ENCODE results near the gene COPS7A.
A peak's percentile ranks its signal among the peaks of the same experiment; 100 is the strongest.

The COPS7A gene, protein sequence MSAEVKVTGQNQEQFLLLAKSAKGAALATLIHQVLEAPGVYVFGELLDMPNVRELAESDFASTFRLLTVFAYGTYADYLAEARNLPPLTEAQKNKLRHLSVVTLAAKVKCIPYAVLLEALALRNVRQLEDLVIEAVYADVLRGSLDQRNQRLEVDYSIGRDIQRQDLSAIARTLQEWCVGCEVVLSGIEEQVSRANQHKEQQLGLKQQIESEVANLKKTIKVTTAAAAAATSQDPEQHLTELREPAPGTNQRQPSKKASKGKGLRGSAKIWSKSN

GRCh38 chr12:6723607-6724408 lies at the start of gene COPS7A:
TSS of gene COPS7A (plus strand) at chr12:6724046. CDS start at chr12:6724657, 611 bp downstream.
- ATAC-seq (ENCODE audit: insufficient read depth, low read depth) = peak; percentile 94
- Histone ChIP-seq H3K27me3 (ENCODE audit: insufficient read depth, low read length, poor library complexity) (no peaks in the 10 kb centered on the region), H3K79me2 (ENCODE audit: insufficient read depth, low read length) (peaks cover 14% of the 10 kb centered on the region), H2AFZ (ENCODE audit: low read depth, low read length) (peak within 1 kb of the TSS; percentile 85), H3K4me3 (ENCODE audit: low read depth in 1 of 2, low read length in 2 of 2) (peak within 1 kb of the TSS; percentile 30 to 69; a peak in 3 of 4 replicates), H3K9me3 (ENCODE audit: insufficient read depth, low read length, severe bottlenecking) (no peaks in the 10 kb centered on the region), H4K20me1 (ENCODE audit: insufficient read depth, low read length) (no peaks in the 10 kb centered on the region), H3K9ac (ENCODE audit: low read depth, low read length) (peak within 1 kb of the TSS; percentile 62), H3K4me1 (ENCODE audit: insufficient read depth, low read length) (peaks cover 29% of the 10 kb centered on the region), H3K36me3 (ENCODE audit: insufficient read depth, low read length) (peaks cover 14% of the 10 kb centered on the region), H3K27ac (ENCODE audit: low read length) (peak within 1 kb of the TSS; percentile 77), H3K4me2 (ENCODE audit: insufficient read depth, low read length) (peak within 1 kb of the TSS; percentile 90)
- no peak for TF ChIP-seq EZH2 (IDR thresholded peaks at IDR 0.05; ENCODE audit: borderline replicate concordance, low read depth, low read length, severe bottlenecking)
- TF ChIP-seq, protein P1, sequence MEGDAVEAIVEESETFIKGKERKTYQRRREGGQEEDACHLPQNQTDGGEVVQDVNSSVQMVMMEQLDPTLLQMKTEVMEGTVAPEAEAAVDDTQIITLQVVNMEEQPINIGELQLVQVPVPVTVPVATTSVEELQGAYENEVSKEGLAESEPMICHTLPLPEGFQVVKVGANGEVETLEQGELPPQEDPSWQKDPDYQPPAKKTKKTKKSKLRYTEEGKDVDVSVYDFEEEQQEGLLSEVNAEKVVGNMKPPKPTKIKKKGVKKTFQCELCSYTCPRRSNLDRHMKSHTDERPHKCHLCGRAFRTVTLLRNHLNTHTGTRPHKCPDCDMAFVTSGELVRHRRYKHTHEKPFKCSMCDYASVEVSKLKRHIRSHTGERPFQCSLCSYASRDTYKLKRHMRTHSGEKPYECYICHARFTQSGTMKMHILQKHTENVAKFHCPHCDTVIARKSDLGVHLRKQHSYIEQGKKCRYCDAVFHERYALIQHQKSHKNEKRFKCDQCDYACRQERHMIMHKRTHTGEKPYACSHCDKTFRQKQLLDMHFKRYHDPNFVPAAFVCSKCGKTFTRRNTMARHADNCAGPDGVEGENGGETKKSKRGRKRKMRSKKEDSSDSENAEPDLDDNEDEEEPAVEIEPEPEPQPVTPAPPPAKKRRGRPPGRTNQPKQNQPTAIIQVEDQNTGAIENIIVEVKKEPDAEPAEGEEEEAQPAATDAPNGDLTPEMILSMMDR (IDR thresholded peaks at IDR 0.05; ENCODE audit: borderline replicate concordance, extremely low read depth, low read length, poor library complexity, severe bottlenecking) = no peak
- peak; percentile 98 for DNase-seq

DNA sequence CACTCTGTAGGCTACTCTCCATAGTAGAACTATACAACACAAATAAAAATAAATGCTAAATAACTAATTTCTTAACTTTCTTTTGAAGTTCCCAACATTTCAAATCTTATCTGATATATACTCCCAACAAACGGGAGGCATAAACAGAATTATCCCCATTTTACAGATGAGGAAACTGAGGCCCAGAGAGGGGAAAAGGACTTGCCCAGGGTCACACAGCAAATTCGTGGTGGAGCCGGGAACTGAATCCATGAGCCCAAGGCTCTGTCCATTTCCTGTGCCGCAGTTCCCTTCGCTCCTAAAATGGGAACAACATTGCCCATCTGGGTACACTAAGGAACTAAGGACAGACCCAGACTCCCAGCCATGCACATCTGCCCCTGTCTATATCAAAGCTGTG lies 46.9 kb upstream of the COPS7A start:
- Histone ChIP-seq H3K4me1 (ENCODE audit: insufficient read depth, low read length) (no peaks in the 10 kb centered on the region), H3K9ac (ENCODE audit: low read depth, low read length) (no peak overlapping the region), H3K4me2 (ENCODE audit: insufficient read depth, low read length) (no peak overlapping the region), H3K9me3 (ENCODE audit: insufficient read depth, low read length, severe bottlenecking) (no peaks in the 10 kb centered on the region), H3K27me3 (ENCODE audit: insufficient read depth, low read length, poor library complexity) (no peaks in the 10 kb centered on the region), H4K20me1 (ENCODE audit: insufficient read depth, low read length) (peaks cover 13% of the 10 kb centered on the region), H2AFZ (ENCODE audit: low read depth, low read length) (no peak overlapping the region), H3K4me3 (ENCODE audit: low read depth in 1 of 2, low read length in 2 of 2) (no peak overlapping the region), H3K27ac (ENCODE audit: low read length) (no peak overlapping the region), H3K36me3 (ENCODE audit: insufficient read depth, low read length) (peaks cover 96% of the 10 kb centered on the region), H3K79me2 (ENCODE audit: insufficient read depth, low read length) (peaks cover 38% of the 10 kb centered on the region)
- TF ChIP-seq EZH2 (IDR thresholded peaks at IDR 0.05; ENCODE audit: borderline replicate concordance, low read depth, low read length, severe bottlenecking) = no peak
- TF ChIP-seq, protein P1 (IDR thresholded peaks at IDR 0.05; ENCODE audit: borderline replicate concordance, extremely low read depth, low read length, poor library complexity, severe bottlenecking) = no peak
- no peak for DNase-seq
- no peak for ATAC-seq (ENCODE audit: insufficient read depth, low read depth)

- Histone ChIP-seq H3K4me1 (ENCODE audit: insufficient read depth, low read length) (peaks cover 52% of the 10 kb centered on the region), H3K27me3 (ENCODE audit: insufficient read depth, low read length, poor library complexity) (no peaks in the 10 kb centered on the region)
Observed at GRCh38 chr12:6684609-6685008, 39.2 kb upstream of the COPS7A start.

More at GRCh38 chr12:6684609-6685008, 39.2 kb upstream of the COPS7A start:
- H3K9ac ChIP-seq (ENCODE audit: low read depth, low read length) = 0 out of 2 replicates have a peak overlapping the region, but pooled peaks have one; percentile 2
- TF ChIP-seq EZH2 (IDR thresholded peaks at IDR 0.05; ENCODE audit: borderline replicate concordance, low read depth, low read length, severe bottlenecking) = no peak
- TF ChIP-seq, protein P1 (IDR thresholded peaks at IDR 0.05; ENCODE audit: borderline replicate concordance, extremely low read depth, low read length, poor library complexity, severe bottlenecking) = peak; percentile 85
- H3K4me2 ChIP-seq (ENCODE audit: insufficient read depth, low read length) = peak overlapping the region; percentile 29; the same call in 1 of the 2 replicates
- DNase-seq (peak; percentile 58), ATAC-seq (ENCODE audit: insufficient read depth, low read depth) (no peak)
- peaks cover 55% of the 10 kb centered on the region for H3K36me3 ChIP-seq (ENCODE audit: insufficient read depth, low read length)
- no peak overlapping the region for H3K27ac ChIP-seq (ENCODE audit: low read length)
- H3K4me3 ChIP-seq (ENCODE audit: low read depth in 1 of 2, low read length in 2 of 2) = 0 out of 4 replicates have a peak overlapping the region, but pooled peaks of 1 of the 2 experiments have one; percentile 1
- peaks cover 94% of the 10 kb centered on the region for H3K79me2 ChIP-seq (ENCODE audit: insufficient read depth, low read length)
- peaks cover 13% of the 10 kb centered on the region for H4K20me1 ChIP-seq (ENCODE audit: insufficient read depth, low read length)
- H3K9me3 ChIP-seq (ENCODE audit: insufficient read depth, low read length, severe bottlenecking) = no peaks in the 10 kb centered on the region
- no peak overlapping the region for H2AFZ ChIP-seq (ENCODE audit: low read depth, low read length)

All from DND-41 (cell line).